HUES64 (cell line): Measurements from ENCODE around the gene KLRG1.

Source experiments
- H3K27ac ChIP-seq: 2 replicates; pipeline ENCODE4 v1.7.0; 2013; ENCODE audit warnings: low read depth, low read length, inconsistent platforms
- H3K27me3 ChIP-seq: 2 replicates; pipeline ENCODE4 v1.6.1; 2013; ENCODE audit warnings: mild to moderate bottlenecking, low read length; ENCODE audit not compliant: insufficient read depth
- H3K36me3 ChIP-seq: 2 replicates; pipeline ENCODE4 v1.6.1; 2013; ENCODE audit warnings: mild to moderate bottlenecking, low read length; ENCODE audit not compliant: insufficient read depth
- H3K4me1 ChIP-seq: 2 replicates; pipeline ENCODE4 v1.6.1; 2013; ENCODE audit warnings: mild to moderate bottlenecking, low read length, moderate library complexity; ENCODE audit not compliant: insufficient read depth
- H3K4me3 ChIP-seq: 2 replicates; pipeline ENCODE4 v1.5.1; 2013; ENCODE audit warnings: mild to moderate bottlenecking, low read length, moderate library complexity
- H3K9ac ChIP-seq: 2 replicates; pipeline ENCODE4 v1.6.1; 2013; ENCODE audit warnings: mild to moderate bottlenecking, low read depth, low read length
- H3K9me3 ChIP-seq: 2 replicates; pipeline ENCODE4 v1.6.1; 2013; ENCODE audit warnings: low read depth, low read length; ENCODE audit not compliant: insufficient read depth
- WGBS: fragments of 150-250, 120-280 bp; methylation state at CpG from one replicate; pipeline ENCODE4 v1.1.7; 2013; ENCODE audit warnings: missing lambda C conversion rate; 5-methylcytosine and 5-hydroxymethylcytosine counted together

KLRG1 gene

DNA sequence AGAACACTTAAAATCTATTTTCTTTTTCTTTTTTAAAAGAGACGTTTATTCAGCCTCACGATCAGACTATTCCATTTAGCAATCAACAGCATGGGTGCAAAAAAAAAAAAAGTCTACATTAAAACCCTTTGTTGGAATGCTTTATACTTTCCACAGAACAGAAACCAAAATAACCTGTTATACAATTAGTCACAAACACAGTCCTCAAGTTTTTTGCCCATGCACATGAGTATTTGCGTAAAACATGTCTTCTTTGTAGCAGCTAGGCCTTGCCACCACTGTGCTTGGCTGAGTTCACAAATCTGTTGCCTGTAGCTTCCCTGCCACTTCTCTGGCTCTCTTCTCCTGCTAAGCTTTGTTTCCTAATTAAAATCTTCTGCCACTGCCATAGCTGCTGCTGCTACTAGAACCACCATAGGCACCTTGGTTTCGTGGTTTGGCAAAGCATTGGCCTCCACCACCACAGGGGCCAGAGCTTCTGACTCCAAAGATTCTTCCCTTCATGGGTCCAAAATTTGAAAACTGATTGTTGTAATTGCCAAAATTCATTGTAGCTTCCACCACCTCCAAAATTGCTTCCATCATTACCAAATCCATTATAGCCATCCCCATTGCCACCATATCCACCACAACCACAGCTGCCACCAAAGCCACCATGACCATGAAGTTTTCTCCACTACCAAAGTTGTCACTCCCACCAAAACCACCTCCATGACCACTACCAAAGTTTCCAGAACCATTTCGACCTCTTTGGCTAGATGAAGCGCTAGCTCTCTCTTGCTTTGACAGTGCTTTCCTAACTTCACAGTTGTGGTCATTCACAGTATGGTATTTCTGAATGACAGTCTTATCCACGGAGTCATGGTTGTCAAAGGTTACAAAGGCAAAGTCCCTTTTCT, 38.1 kb downstream of the KLRG1 start:
- no peak overlapping the region for H3K4me3 ChIP-seq
- no peak overlapping the region for H3K27ac ChIP-seq
- no peaks in the 10 kb centered on the region for H3K9me3 ChIP-seq
- peaks cover 4% of the 10 kb centered on the region; the same call in 1 of the 2 replicates for H3K4me1 ChIP-seq
- no peaks in the 10 kb centered on the region for H3K27me3 ChIP-seq
- WGBS, result 94% methylated on average over 7 of the region's 7 CpGs
- H3K9ac ChIP-seq, result no peak overlapping the region
- no peaks in the 10 kb centered on the region for H3K36me3 ChIP-seq

- WGBS, result 60% methylated on average over 2 of the region's 2 CpGs
- Histone ChIP-seq H3K36me3 (no peaks in the 10 kb centered on the region), H3K9ac (peak overlapping the region; percentile 11; the same call in 1 of the 2 replicates)
Measured at GRCh38 chr12:9030776-9031175, 41.4 kb downstream of the KLRG1 start.

GRCh38 chr12:9032202-9032964, 43.0 kb downstream of the KLRG1 start:
- peaks cover 4% of the 10 kb centered on the region; the same call in 1 of the 2 replicates for H3K4me1 ChIP-seq
- H3K36me3 ChIP-seq, result no peaks in the 10 kb centered on the region
- H3K27ac ChIP-seq, result no peak overlapping the region
- H3K9ac ChIP-seq, result no peak overlapping the region
- H3K4me3 ChIP-seq, result no peak overlapping the region
- WGBS, result 91% methylated on average over 5 of the region's 5 CpGs
- H3K27me3 ChIP-seq, result no peaks in the 10 kb centered on the region
- no peaks in the 10 kb centered on the region for H3K9me3 ChIP-seq

More at GRCh38 chr12:9030776-9031175, 41.4 kb downstream of the KLRG1 start:
- Histone ChIP-seq H3K4me3 (no peak overlapping the region), H3K4me1 (peaks cover 4% of the 10 kb centered on the region; the same call in 1 of the 2 replicates), H3K27ac (no peak overlapping the region), H3K9me3 (no peaks in the 10 kb centered on the region), H3K27me3 (no peaks in the 10 kb centered on the region)

DNA sequence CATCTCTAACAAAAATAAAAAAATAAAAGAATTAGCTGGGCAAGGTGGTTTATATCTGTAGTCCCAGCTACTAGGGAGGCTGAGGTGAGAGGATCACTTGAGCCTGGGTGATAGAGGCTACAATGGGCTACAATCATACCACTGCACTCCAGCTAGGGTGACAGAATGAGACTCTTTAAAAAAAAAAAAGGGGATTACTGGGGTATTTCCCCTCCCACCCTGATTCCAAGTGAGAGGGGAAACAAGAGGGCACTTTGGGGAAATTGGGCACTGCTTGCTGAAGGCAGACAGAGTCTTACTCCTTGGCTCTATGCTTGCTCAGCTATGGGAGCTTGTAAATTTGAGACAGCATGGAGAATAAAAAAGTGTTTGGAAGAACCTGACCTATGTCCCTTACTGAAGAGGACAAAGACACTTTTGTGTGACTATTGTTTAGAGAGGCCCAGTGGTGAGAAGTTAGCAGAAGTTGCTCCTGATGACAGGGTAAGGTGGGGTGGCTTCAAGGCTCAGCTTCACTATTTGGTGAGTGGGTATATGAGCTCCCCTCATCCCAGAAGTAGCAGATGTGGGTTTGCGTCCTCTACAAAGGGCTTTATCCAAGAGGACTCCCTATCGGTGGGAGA, 44.0 kb downstream of the KLRG1 start:
- peaks cover 4% of the 10 kb centered on the region; the same call in 1 of the 2 replicates for H3K4me1 ChIP-seq
- H3K9me3 ChIP-seq, result no peaks in the 10 kb centered on the region
- H3K27me3 ChIP-seq, result no peaks in the 10 kb centered on the region
- H3K9ac ChIP-seq, result no peak overlapping the region
- H3K4me3 ChIP-seq, result no peak overlapping the region
- H3K27ac ChIP-seq, result no peak overlapping the region
- no peaks in the 10 kb centered on the region for H3K36me3 ChIP-seq
- WGBS, result 86% methylated on average over 2 of the region's 2 CpGs

DNA sequence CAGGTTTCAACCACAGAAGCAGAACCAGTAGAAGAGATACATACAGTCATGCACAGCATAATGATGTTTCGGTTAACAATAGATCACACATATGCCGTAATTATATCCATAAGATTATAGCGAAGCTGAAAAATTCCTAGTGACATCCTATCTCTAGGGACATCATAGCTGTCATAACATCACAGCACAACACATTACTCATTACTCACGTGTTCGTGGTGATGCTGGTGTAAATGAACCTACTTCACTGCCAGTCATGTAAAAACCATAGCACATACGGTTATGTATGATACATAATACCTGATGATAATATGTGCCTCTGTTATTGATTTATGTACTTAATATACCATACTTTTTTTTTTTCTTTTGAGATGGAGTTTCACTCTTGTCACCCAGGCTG, 44.7 kb downstream of the KLRG1 start:
- H3K27ac ChIP-seq, result no peak overlapping the region
- no peaks in the 10 kb centered on the region for H3K27me3 ChIP-seq
- no peaks in the 10 kb centered on the region for H3K36me3 ChIP-seq
- 96% methylated on average over 5 of the region's 6 CpGs for WGBS
- no peak overlapping the region for H3K9ac ChIP-seq
- peaks cover 4% of the 10 kb centered on the region; the same call in 1 of the 2 replicates for H3K4me1 ChIP-seq
- no peaks in the 10 kb centered on the region for H3K9me3 ChIP-seq
- H3K4me3 ChIP-seq, result no peak overlapping the region

DNA sequence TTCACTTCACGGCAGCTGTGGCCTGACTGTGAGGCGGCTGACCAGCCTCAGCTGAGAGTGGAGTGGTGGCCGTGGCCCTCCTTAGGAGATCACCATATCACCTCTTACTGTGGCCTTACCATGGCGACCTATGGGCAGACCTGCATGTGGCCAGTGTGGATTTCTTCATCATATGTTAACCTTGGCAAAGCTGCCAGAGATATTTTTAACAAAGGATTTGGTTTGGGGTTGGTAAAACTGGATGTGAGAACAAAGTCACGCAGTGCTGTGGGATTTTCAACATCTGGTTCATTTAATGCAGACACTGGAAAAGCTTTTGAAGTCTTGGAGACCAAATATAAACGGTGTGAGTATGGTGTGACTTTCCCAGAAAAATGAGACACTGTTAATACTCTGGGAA, 46.9 kb downstream of the KLRG1 start:
- no peaks in the 10 kb centered on the region for H3K9me3 ChIP-seq
- no peak overlapping the region for H3K9ac ChIP-seq
- H3K36me3 ChIP-seq, result no peaks in the 10 kb centered on the region
- WGBS, result 93% methylated on average over 6 of the region's 6 CpGs
- H3K27me3 ChIP-seq, result no peaks in the 10 kb centered on the region
- no peak overlapping the region for H3K27ac ChIP-seq
- no peaks in the 10 kb centered on the region for H3K4me1 ChIP-seq
- H3K4me3 ChIP-seq, result no peak overlapping the region

- Histone ChIP-seq H3K36me3 (no peaks in the 10 kb centered on the region), H3K4me1 (no peaks in the 10 kb centered on the region), H3K9me3 (no peaks in the 10 kb centered on the region), H3K27me3 (no peaks in the 10 kb centered on the region), H3K4me3 (no peak overlapping the region), H3K9ac (no peak overlapping the region), H3K27ac (no peak overlapping the region)
- 100% methylated on average over 2 of the region's 3 CpGs for WGBS
Measured at GRCh38 chr12:9037431-9037830, 48.1 kb downstream of the KLRG1 start.

DNA sequence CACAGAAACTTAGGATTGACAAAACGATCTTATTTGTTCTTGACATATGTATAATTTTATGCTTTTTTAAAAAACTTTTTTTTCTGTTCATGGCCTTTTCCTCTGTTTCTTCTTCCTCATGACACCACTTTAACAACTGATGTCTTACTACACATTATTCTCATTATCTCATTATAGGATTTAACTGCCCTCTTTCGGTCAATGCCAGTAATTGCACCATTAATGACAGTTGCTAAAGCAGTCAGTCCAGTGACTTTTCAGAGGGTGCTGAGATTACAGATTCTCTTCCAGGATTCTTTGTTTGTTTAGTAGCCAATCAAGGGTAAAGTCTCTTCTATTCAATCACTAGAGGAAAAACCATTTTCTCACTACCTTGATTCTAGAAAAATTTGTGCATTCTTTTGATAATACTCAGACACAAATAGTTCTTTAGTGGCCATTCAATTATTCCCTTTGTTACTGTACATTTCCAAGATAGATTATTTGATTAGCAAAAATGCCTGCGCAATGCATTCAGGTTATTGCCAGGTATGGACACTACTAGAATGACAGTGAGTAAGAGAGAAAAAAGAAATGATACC, 50.1 kb downstream of the KLRG1 start:
- no peak overlapping the region for H3K9ac ChIP-seq
- WGBS, result 20% methylated on average over 2 of the region's 3 CpGs
- H3K4me3 ChIP-seq, result no peak overlapping the region
- H3K9me3 ChIP-seq, result no peaks in the 10 kb centered on the region
- no peaks in the 10 kb centered on the region for H3K36me3 ChIP-seq
- no peaks in the 10 kb centered on the region for H3K4me1 ChIP-seq
- H3K27ac ChIP-seq, result no peak overlapping the region
- no peaks in the 10 kb centered on the region for H3K27me3 ChIP-seq

DNA sequence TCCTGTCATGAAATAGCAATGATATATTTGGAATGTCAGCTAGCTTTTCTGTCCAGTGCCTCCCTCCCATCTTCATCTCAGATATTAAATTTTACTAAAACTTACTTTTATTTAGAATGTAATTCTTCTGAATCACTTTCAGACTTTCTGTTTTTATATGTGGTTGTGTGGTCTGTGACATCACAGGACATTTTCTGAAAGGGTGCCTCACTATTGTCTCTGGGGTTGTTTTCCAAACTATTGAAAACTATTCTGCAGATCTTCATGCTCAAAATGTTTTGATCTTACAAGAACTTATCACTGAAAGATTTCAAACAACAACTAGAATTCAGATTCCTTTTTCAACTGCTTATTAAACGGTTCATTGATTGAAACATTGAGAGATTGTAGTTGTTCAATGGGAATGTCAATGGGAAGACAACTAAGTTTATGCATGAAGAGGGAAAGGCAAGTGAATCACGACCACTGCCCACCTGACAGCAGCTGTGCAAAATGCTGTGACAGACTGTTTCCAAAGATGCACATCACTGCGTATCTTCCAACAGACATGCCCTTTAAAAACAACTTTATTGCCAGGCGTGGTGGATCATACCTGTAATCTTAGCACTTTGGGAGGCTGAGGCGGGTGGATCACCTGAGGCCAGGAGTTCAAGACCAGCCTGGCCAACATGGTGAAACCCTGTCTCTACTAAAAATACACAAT, 51.3 kb downstream of the KLRG1 start:
- H3K27ac ChIP-seq, result no peak overlapping the region
- H3K9me3 ChIP-seq, result no peaks in the 10 kb centered on the region
- no peak overlapping the region for H3K4me3 ChIP-seq
- no peaks in the 10 kb centered on the region for H3K4me1 ChIP-seq
- no peaks in the 10 kb centered on the region for H3K27me3 ChIP-seq
- 92% methylated on average over 5 of the region's 5 CpGs for WGBS
- no peak overlapping the region for H3K9ac ChIP-seq
- H3K36me3 ChIP-seq, result no peaks in the 10 kb centered on the region

GRCh38 chr12:9041321-9041720, 52.0 kb downstream of the KLRG1 start:
- H3K4me3 ChIP-seq, result no peak overlapping the region
- no peaks in the 10 kb centered on the region for H3K36me3 ChIP-seq
- H3K27me3 ChIP-seq, result no peaks in the 10 kb centered on the region
- no peak overlapping the region for H3K27ac ChIP-seq
- WGBS, result 93% methylated on average over 1 of the region's 1 CpG
- H3K9ac ChIP-seq, result no peak overlapping the region
- no peaks in the 10 kb centered on the region for H3K4me1 ChIP-seq
- H3K9me3 ChIP-seq, result no peaks in the 10 kb centered on the region
